ENCODE measurements around the gene LAMP2. TPM values are rescaled to one million over a fixed set of nuclear protein-coding genes. Genes with fewer than 3 reads are reported as not detected.

The LAMP2 gene
- 64.5 and 71.9 TPM in 2 replicates for total RNA-seq
- long read RNA-seq, full-length matches to known transcripts: 164 of 182 reads
- long read RNA-seq, partial matches to known transcripts: 9 of 182 reads
- long read RNA-seq, other reads (novel, unspliced or antisense): 9 of 182 reads

- Mint-ChIP-seq H3K4me3 (ENCODE audit: low read depth) (peak within 1 kb of the TSS; percentile 92), H3K27me3 (no peaks in the 10 kb centered on the region), H3K27ac (peak within 1 kb of the TSS; percentile 99), H3K36me3 (ENCODE audit: insufficient read depth) (peaks cover 5% of the 10 kb centered on the region), H3K9me3 (ENCODE audit: low read depth) (peaks cover 11% of the 10 kb centered on the region), H3K4me1 (ENCODE audit: low read depth) (peaks cover 8% of the 10 kb centered on the region)
- TF ChIP-seq, protein P1, sequence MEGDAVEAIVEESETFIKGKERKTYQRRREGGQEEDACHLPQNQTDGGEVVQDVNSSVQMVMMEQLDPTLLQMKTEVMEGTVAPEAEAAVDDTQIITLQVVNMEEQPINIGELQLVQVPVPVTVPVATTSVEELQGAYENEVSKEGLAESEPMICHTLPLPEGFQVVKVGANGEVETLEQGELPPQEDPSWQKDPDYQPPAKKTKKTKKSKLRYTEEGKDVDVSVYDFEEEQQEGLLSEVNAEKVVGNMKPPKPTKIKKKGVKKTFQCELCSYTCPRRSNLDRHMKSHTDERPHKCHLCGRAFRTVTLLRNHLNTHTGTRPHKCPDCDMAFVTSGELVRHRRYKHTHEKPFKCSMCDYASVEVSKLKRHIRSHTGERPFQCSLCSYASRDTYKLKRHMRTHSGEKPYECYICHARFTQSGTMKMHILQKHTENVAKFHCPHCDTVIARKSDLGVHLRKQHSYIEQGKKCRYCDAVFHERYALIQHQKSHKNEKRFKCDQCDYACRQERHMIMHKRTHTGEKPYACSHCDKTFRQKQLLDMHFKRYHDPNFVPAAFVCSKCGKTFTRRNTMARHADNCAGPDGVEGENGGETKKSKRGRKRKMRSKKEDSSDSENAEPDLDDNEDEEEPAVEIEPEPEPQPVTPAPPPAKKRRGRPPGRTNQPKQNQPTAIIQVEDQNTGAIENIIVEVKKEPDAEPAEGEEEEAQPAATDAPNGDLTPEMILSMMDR (IDR thresholded peaks at IDR 0.05; ENCODE audit: unreplicated experiment): no peak
- peak; percentile 56 for DNase-seq (ENCODE audit: low spot score, unreplicated experiment)
Observed at GRCh38 chrX:120468825-120469525, at the start of gene LAMP2. TSS of gene LAMP2 (minus strand) at chrX:120469296. CDS start at chrX:120469169, 127 bp downstream.

- H3K9me3 Mint-ChIP-seq (ENCODE audit: low read depth): peaks cover 9% of the 10 kb centered on the region
- H3K27me3 Mint-ChIP-seq: no peaks in the 10 kb centered on the region
- TF ChIP-seq, protein P1 (IDR thresholded peaks at IDR 0.05; ENCODE audit: unreplicated experiment): no peak
- peaks cover 13% of the 10 kb centered on the region for H3K36me3 Mint-ChIP-seq (ENCODE audit: insufficient read depth)
- DNase-seq (ENCODE audit: low spot score, unreplicated experiment): no peak
- H3K4me1 Mint-ChIP-seq (ENCODE audit: low read depth): peaks cover 6% of the 10 kb centered on the region
- H3K4me3 Mint-ChIP-seq (ENCODE audit: low read depth): no peak overlapping the region
- no peak overlapping the region for H3K27ac Mint-ChIP-seq
Observed at GRCh38 chrX:120517936-120518335, 48.8 kb upstream of the LAMP2 start.

DNA sequence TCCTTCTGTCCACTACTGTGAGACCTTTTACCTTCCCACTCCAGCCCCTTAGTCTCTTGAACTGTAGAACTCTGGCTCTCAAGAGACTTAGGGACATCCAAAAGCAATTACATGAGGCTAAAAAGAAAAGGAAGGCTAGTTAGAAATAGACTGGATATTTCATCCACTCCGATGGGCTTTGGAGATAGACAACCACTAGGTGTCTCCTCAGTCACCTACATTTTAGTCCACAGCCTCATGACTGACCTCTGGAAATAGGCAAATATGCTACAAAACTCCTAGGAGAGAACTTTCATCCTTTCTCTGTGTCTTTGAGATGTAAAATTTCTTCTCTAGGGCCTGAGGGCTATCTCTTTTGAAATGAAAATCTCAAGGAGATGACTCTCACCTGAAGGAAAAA lies 45.1 kb upstream of the LAMP2 start:
- Mint-ChIP-seq H3K36me3 (ENCODE audit: insufficient read depth) (peaks cover 4% of the 10 kb centered on the region), H3K27me3 (no peaks in the 10 kb centered on the region), H3K9me3 (ENCODE audit: low read depth) (peaks cover 4% of the 10 kb centered on the region), H3K27ac (peak overlapping the region; percentile 7), H3K4me3 (ENCODE audit: low read depth) (no peak overlapping the region), H3K4me1 (ENCODE audit: low read depth) (peaks cover 12% of the 10 kb centered on the region)
- TF ChIP-seq, protein P1 (IDR thresholded peaks at IDR 0.05; ENCODE audit: unreplicated experiment): peak; percentile 37
- DNase-seq (ENCODE audit: low spot score, unreplicated experiment): no peak

DNA sequence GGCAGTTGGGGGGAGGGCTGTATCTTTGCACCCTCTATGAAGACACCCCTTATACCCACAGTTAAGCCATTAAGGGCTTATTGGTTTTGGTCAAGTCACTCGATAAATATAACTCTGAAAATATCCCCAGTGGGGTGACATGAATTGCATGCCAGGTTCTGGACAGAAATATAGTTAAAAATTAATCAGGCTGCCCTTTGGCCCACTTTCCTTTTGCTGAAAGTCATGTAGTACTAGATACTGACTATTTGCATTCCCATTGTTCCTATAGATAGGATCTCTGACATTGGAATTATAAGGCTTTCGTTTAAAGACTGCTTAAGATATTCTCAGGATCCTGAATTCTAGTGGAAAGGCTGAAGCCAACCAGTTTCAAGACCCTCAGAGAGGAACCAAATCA lies 43.5 kb upstream of the LAMP2 start:
- no peak overlapping the region for H3K4me3 Mint-ChIP-seq (ENCODE audit: low read depth)
- H3K4me1 Mint-ChIP-seq (ENCODE audit: low read depth): peaks cover 12% of the 10 kb centered on the region
- H3K36me3 Mint-ChIP-seq (ENCODE audit: insufficient read depth): peaks cover 2% of the 10 kb centered on the region
- DNase-seq (ENCODE audit: low spot score, unreplicated experiment): no peak
- no peaks in the 10 kb centered on the region for H3K27me3 Mint-ChIP-seq
- peaks cover 4% of the 10 kb centered on the region for H3K9me3 Mint-ChIP-seq (ENCODE audit: low read depth)
- no peak overlapping the region for H3K27ac Mint-ChIP-seq
- TF ChIP-seq, protein P1 (IDR thresholded peaks at IDR 0.05; ENCODE audit: unreplicated experiment): no peak

DNA sequence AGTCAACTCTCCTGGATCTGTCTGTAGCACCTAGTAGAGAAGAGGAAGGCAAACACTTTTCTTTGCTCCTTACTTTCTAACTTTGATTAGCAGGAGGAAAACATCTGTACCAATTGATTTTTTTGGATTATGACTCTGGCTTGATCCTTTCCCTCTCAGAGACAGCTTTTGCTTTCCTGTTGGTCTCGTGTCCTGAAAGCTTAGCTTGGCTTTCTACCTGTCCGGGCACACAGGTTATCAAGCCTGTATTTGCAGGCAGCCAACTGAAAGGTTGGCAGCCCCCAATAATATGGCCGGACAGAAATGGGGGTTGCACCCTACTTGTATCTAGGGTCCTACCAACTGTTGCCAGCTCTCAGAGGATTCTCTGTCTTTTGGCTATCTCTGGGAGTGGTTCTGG lies 43.1 kb upstream of the LAMP2 start:
- no peak for DNase-seq (ENCODE audit: low spot score, unreplicated experiment)
- Mint-ChIP-seq H3K36me3 (ENCODE audit: insufficient read depth) (peaks cover 2% of the 10 kb centered on the region), H3K4me1 (ENCODE audit: low read depth) (peaks cover 12% of the 10 kb centered on the region), H3K4me3 (ENCODE audit: low read depth) (no peak overlapping the region), H3K9me3 (ENCODE audit: low read depth) (peaks cover 4% of the 10 kb centered on the region), H3K27me3 (no peaks in the 10 kb centered on the region), H3K27ac (no peak overlapping the region)
- TF ChIP-seq, protein P1 (IDR thresholded peaks at IDR 0.05; ENCODE audit: unreplicated experiment): no peak

Data from progenitor cell of endocrine pancreas (in vitro differentiated cells).